Kidney (tissue), 14 donors: ENCODE data around the gene EDA. TPM values are rescaled to one million over a fixed set of nuclear protein-coding genes. Genes with fewer than 3 reads are reported as not detected.

Source experiments
- DNase-seq, 5 donors: peaks; one replicate each; pipeline ENCODE4 v3.0.0-alpha.2; 2013 to 2020
- FAIRE-seq: peaks from 2 replicates; lab custom pipeline; 2012; peaks lifted over from hg19 to GRCh38; lab: Jason Lieb, UNC
- H3K27ac ChIP-seq, 2 donors: one replicate each; pipeline ENCODE4 v1.7.0; 2013; ENCODE audit warnings: low read depth in 2 of 2, low read length in 2 of 2, inconsistent platforms in 1 of 2
- H3K27me3 ChIP-seq: one replicate; pipeline ENCODE4 v1.7.1; 2013; ENCODE audit warnings: low read length, inconsistent platforms; ENCODE audit not compliant: control insufficient read depth, insufficient read depth
- H3K36me3 ChIP-seq, 3 donors: one replicate each; pipeline versions ENCODE4 v1.7.0 to v1.7.1; 2013; ENCODE audit warnings: low read length in 3 of 3, control low read depth in 1 of 3, inconsistent platforms in 1 of 3; ENCODE audit not compliant: insufficient read depth in 3 of 3, control insufficient read depth in 2 of 3
- H3K4me1 ChIP-seq, 3 donors: one replicate each; pipeline versions ENCODE4 v1.7.0 to v1.7.1; 2013; ENCODE audit warnings: low read length in 3 of 3, inconsistent platforms in 1 of 3, low read depth in 1 of 3; ENCODE audit not compliant: control insufficient read depth in 2 of 3, insufficient read depth in 2 of 3
- H3K4me3 ChIP-seq, 3 donors: one replicate each; pipeline versions ENCODE4 v1.7.0 to v1.8.1; 2013; ENCODE audit warnings: low read length in 3 of 3, control low read depth in 1 of 3, inconsistent platforms in 1 of 3
- H3K9ac ChIP-seq, 3 donors: one replicate each; pipeline versions ENCODE4 v1.7.0 to v1.7.1; 2013; ENCODE audit warnings: low read length in 3 of 3, control low read depth in 1 of 3, inconsistent platforms in 1 of 3
- H3K9me3 ChIP-seq, 3 donors: one replicate each; pipeline versions ENCODE4 v1.7.0 to v1.7.1; 2013; ENCODE audit warnings: low read length in 3 of 3, control low read depth in 1 of 3, inconsistent platforms in 1 of 3; ENCODE audit not compliant: control insufficient read depth in 2 of 3, insufficient read depth in 1 of 3
- intact Hi-C: fragments of 100-400 bp; cut with DNase I; formaldehyde crosslinking; loops from one replicate; pipeline ENCODE4 v1.11.1; 2022
- polyA plus RNA-seq: library from polyadenylated mRNA; stranded (reverse); fragments of 350-450 nt; fragmentation: Illumina TruSeq; extraction: RNeasy Lipid Tissue Mini Kit (QIAGEN cat#74804); gene quantifications from one replicate; pipeline ENCODE4 v1.2.3, GENCODE V29; 2014; ENCODE audit warnings: low read depth, low replicate concordance; ENCODE audit not compliant: insufficient read depth
- total RNA-seq: library from RNA; stranded (reverse); fragmentation: NEBNext Ultra II Directional; extraction: Animal tissue kit (Norgen Biotek cat#: 25700); gene quantifications from one replicate; pipeline ENCODE4 v1.2.1, GENCODE V29; 2021
- TF ChIP-seq, protein P1 (sequence below): IDR thresholded peaks from 3 replicates; pipeline ENCODE4 v1.5.1; 2012; ENCODE audit warnings: mild to moderate bottlenecking, moderate library complexity, borderline replicate concordance; ENCODE audit not compliant: insufficient read depth; ENCODE audit errors: extremely low read depth
- donor health status: control.
- donor health status: control.
- donor health status: control.
- donor health status: control.
- donor health status: control.
- donor health status: DM: yes; HTN: yes; CAD: no.
- donor health status: Normal renal cell carcinoma (clear cell type).

The EDA gene
- total and polyA plus RNA-seq, 2 donors from 2014 or later: 2.9 to 4.2 TPM

DNA sequence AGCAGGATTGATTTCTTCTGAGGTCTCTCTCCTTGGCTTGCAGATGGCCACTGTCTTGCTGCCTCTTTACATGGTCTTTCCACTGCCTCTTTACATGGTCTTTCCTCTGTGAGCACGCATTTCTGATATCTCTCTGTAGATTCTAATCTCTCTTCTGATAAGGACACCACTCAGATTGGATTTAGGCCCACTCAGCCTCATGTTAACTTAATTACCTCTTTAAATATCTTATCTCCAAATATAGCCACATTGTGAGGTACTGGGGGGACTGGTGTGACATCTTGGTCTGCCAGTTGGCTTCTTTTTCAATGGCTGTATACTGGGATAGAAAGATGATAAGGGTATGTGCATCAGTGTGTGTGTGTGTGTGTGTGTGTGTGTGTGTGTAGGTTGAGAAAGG lies 280.1 kb downstream of the EDA start:
- Histone ChIP-seq H3K27ac (no peak overlapping the region), H3K9ac (no peak overlapping the region), H3K36me3 (no peaks in the 10 kb centered on the region), H3K4me3 (no peak overlapping the region), H3K9me3 (no peaks in the 10 kb centered on the region), H3K4me1 (no peaks in the 10 kb centered on the region), H3K27me3 (no peaks in the 10 kb centered on the region)
- intact Hi-C loops: no loop called here
- DNase-seq (no peak), FAIRE-seq (no peak)
- TF ChIP-seq, protein P1, sequence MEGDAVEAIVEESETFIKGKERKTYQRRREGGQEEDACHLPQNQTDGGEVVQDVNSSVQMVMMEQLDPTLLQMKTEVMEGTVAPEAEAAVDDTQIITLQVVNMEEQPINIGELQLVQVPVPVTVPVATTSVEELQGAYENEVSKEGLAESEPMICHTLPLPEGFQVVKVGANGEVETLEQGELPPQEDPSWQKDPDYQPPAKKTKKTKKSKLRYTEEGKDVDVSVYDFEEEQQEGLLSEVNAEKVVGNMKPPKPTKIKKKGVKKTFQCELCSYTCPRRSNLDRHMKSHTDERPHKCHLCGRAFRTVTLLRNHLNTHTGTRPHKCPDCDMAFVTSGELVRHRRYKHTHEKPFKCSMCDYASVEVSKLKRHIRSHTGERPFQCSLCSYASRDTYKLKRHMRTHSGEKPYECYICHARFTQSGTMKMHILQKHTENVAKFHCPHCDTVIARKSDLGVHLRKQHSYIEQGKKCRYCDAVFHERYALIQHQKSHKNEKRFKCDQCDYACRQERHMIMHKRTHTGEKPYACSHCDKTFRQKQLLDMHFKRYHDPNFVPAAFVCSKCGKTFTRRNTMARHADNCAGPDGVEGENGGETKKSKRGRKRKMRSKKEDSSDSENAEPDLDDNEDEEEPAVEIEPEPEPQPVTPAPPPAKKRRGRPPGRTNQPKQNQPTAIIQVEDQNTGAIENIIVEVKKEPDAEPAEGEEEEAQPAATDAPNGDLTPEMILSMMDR: no peak

DNA sequence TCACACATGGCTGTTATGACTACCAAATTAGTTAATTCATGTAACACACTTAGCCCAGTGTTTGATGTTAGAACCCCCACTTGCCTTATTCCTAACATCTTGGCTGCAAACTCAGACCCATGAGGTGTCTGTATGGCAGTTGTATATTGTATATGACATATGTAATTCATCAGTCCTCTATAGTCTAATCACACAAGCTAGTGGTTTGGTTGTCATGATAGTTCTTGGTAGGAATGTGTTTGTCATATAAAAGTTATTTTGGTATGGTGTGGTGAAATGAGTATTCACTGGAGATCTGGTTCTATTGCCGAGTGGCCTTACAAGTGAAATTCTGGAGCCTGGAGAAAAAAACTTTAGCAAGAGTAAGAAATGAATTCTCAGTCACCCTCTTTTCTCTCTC lies 284.6 kb downstream of the EDA start:
- intact Hi-C loops: no loop called here
- DNase-seq: no peak

DNA sequence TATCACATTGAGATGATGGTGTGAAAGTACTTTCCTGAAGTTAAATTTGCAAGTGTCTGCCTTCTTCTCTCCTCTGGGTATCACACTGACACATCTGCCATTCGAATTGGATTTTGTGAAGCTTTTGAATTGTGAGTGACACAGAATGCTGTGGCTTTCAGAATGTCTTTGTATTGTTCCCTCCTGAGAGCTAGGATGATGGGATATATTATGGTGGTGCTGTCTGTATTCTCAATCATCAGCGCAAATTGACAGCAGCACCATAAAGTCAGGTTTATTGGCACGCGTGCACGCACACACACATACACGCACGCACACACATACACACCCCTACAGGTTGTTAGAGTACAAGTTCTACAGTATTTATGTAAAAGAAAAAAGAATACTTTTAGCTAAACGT lies 290.5 kb downstream of the EDA start:
- Histone ChIP-seq H3K27ac (no peak overlapping the region), H3K36me3 (no peaks in the 10 kb centered on the region), H3K4me3 (no peak overlapping the region), H3K9ac (no peak overlapping the region), H3K9me3 (no peaks in the 10 kb centered on the region), H3K27me3 (no peaks in the 10 kb centered on the region), H3K4me1 (no peaks in the 10 kb centered on the region)
- FAIRE-seq: no peak
- intact Hi-C loops: no loop called here
- TF ChIP-seq, protein P1: no peak
- no peak for DNase-seq

More for the DNA sequence above, 284.6 kb downstream of the EDA start:
- Histone ChIP-seq H3K4me1 (no peaks in the 10 kb centered on the region), H3K9ac (no peak overlapping the region), H3K27me3 (no peaks in the 10 kb centered on the region), H3K27ac (no peak overlapping the region), H3K4me3 (no peak overlapping the region), H3K9me3 (no peaks in the 10 kb centered on the region), H3K36me3 (no peaks in the 10 kb centered on the region)
- TF ChIP-seq, protein P1: no peak
- FAIRE-seq: no peak

DNA sequence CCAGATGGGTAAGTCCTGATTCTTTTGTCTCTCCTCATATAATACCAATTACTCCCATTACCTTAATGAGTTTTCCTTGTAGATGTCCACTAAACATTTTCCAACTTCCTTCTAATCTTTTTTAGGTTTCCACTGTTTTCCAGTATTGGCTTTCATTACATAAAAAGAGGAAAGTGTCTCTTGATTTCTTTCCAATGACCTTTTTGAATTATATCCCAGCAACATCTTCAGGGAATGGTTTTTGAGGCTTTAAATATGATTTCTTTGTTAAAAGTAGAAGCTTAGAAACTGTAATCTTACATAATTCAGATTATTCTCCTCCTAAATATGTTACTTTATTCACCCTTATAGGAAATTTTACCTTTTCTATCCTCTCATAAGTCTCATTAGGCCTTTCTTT lies 298.9 kb downstream of the EDA start:
- no peaks in the 10 kb centered on the region for H3K36me3 ChIP-seq
- no peaks in the 10 kb centered on the region for H3K27me3 ChIP-seq
- no peak overlapping the region for H3K9ac ChIP-seq
- intact Hi-C loops: no loop called here
- peaks cover 0 to 4% (median 0%) of the 10 kb centered on the region in 3 donors for H3K9me3 ChIP-seq
- DNase-seq (no peak), FAIRE-seq (no peak)
- no peak overlapping the region for H3K4me3 ChIP-seq
- TF ChIP-seq, protein P1: no peak
- no peaks in the 10 kb centered on the region for H3K4me1 ChIP-seq
- no peak overlapping the region for H3K27ac ChIP-seq
